Inferior parietal cortex (tissue), 1 donor: ENCODE results near the gene KIF26B.
A peak's percentile ranks its signal among the peaks of the same experiment; 100 is the strongest.
"Not testable (repeated sequence)": the region's sequence is repeated elsewhere in the genome, so short reads cannot be mapped to it uniquely, and the experiment has no call there.

Source experiments
- DNase-seq: peaks from one replicate; pipeline ENCODE4 v3.0.0-alpha.2; 2016; ENCODE audit errors: extremely low spot score

KIF26B gene

DNA sequence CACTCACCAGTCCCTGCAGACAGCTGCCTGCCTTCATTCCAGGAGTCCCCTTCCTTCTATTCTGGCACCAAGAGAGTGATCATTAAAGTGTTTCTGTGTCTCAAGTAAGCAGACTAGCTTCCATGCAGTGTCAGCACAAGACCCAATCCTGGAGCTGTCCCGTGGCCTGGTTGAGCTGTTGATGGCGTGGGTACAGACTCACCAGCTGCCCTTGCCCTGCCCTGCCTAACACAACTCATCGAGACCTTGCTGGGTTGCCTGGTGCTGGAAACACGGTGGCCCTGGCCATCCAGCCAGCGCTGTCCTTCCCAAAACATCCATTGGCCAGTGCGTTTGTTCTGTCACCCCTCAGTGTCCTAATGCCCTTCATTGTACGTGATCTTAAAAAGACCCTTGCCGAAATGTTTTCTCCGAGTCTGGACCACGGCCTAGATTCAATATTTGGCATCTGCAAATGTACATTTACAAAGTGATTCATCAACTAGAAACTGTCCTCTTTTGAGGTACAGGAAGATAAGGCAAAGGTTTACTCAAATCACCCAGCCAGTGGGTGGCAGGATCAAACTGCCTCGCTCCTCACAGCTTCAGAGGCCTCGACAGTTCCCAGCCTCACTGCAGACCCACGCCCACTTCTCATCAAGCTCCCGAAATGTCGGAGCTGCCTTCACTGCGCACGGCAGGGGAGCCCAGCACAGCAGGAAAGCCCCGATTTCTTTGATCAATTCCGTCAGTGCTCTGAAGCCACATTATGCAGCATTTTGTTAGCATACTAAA lies 494.2 kb downstream of the KIF26B start:
- no peak for DNase-seq

DNA sequence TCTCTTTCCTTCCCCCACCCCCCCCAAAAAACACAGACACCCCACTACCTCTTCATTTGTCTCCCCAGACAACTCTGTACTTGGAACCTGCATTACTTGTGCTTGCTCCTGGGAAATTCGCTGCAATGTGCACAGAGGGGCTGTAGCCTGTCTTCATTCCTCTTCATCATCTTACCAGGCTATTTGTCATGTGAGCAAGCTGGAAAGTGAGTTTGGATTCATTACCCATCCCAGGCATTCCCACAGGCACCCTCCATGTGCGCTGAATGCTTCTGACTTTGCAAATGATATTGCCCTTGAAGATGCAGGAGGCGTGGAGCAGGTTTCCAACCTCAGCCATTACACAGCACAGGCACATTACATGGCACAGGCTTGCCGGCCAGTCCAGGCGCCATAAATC lies 494.9 kb downstream of the KIF26B start:
- no peak for DNase-seq

DNA sequence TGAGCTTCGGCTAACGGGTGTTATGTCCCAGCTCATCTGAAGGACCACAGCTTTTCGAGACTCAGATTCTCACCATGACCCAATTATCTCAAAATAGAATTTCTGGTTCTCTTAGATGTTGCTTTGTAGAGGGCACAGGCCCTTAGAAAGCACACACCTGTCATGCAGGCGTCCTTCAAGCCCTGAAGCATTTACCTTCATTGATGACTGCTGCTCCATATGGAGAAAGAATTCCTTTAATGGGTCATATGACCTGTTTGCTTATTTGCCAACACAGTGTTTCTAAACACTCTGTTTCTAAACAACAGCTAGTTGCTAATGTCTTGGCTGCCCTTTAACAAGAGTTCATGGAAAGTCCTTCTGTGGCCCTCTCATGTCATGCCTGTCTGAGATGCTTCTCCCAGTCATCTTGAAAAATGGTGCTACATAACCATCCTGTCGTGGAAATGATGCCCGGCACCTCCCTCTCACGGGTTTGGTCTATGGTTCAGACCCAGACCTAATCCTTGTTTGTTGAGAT lies 495.7 kb downstream of the KIF26B start:
- DNase-seq: no peak

DNA sequence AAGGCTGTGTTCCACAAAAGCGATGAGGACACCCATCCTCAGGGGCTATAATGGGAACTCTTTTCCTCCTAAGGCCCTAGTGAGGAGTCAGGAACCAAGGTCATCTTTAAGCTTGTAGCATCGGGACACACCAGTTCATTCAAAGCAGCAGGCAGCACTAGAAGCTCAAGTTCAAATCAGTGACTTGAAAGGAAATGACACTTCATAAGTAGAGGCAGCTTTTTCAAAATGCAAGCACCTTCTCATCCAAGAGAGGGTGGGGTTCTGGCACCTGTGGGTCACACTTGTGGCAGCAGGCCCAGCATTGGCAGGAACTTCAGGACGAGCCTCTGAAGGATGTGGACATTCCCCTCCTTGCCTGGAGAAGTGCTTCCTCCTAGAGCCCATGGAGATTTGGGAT lies 496.3 kb downstream of the KIF26B start:
- no peak for DNase-seq

DNA sequence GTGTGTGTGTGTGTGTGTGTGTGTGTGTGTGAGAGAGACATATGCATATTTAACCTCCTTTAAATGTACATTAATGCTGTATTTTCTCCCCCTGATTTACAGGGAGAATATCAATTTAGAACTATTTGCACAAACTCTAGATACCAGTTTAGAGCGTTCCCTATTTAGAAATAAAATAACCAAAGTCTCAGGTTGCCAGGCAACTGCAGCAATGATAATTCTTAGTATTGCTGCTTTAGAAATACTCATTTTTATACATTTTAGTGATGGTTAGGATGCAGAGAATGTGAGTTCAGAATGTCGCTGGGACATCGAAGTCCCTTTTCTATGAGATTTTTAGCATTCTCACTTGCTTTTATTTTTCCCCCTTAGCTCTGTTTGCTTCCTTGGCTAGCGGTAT lies 497.3 kb downstream of the KIF26B start:
- DNase-seq: no peak

DNA sequence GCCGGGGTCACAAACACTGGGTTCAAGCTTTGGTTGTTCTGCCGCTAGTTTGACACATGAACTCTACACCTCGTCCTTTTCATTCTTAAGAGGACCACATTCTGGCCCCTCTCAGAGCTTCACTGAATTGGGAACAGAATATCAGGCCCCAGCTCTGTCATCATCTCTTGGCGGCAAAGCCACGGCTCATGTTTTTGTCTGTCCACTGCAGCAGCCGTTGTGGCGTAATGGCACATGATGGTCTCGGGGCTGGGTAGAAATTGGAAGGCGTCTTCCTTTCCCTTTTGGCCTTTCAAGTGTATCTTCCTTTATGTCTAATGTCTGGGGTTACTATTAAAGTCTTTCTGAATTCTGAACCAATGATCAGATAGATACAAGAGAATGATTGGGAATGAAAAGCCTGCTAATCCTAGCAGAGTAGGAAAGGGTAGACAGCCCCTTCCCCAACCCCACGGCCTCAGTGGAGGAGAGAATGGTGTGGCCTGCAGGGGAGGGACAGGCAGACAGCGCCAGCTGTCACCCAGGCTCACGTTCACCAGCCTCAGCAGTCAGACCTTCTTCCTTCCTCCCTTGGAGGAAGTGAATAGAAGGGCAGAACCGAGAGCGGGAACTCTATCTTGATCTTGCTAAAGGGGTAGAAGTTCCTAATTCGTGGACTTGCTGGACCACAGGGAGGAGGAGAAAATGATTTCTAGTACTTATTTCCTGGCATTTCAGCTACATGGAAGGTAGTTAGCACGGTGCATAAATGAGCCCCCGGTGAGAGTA lies 498.1 kb downstream of the KIF26B start:
- peak; percentile 14 for DNase-seq

DNA sequence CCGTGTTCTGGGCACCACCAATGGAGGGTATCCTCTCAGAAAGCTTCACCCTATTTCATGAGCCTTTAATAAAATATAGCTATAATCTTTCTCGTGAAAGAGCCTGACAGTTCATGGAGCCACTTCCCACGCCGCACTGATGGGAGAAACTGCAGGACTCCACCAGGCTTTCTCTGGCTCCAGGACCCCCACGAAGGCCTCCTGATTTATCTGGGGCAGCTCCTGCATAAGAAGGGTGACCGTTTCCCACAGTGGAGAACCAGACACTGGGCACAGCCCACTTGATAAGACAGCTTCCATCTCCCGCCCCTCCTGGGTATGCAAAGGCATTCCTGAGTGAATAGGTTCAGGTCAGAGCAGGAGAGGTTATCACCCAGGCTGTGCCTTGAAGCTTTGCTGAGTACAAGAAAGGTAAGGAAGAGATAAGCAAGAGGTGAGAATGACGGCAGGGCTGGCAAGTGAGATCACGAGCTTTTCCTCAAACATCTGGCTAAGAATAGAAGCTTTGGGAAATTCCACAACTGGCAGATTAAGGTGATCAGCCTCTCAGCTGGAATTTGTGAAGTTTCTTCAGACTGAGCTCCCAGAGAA lies 499.8 kb downstream of the KIF26B start:
- DNase-seq: no peak

DNA sequence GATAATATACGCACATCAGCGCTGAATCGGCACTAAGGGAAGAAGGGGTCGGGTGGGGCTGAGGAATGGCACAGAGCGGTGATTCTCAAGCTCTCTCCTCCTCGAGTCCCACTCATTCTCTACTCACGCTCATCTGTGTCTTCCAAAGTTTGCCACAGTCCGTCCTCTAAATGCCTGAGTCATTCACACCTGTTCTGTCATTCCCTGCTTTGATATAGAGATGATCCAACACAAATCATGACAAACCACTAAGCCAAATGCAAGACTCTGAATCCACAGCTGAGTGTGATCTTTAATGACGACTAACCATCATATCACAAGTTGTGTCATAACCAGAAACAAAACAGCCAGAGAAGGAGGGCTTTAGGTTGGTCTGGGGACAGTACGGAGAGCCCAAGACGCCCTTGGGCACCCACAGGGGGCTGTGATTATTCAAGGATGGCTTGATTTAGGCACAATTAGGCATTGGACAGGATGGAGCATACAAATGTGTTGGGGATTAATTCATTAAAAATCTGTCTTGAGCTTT lies 501.5 kb downstream of the KIF26B start:
- DNase-seq: no peak

DNA sequence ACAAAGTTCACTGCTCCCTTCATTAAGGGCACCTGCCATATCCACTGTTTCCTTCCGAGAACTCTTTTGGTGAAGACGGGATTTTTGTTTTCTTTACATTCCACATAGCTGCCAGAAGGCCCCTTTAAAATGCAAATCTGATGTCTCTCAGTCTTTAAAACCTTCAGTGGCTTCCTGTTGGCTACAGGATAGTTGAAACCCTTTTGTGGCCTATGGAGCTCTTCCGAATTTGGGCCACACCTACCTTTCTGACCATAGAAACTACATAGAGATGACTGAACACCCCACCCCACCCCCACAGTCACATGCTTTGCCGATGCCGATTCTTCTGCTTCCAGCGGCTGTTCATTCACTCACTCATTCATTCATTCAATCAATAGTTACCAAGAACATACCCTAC lies 502.6 kb downstream of the KIF26B start:
- no peak for DNase-seq

DNA sequence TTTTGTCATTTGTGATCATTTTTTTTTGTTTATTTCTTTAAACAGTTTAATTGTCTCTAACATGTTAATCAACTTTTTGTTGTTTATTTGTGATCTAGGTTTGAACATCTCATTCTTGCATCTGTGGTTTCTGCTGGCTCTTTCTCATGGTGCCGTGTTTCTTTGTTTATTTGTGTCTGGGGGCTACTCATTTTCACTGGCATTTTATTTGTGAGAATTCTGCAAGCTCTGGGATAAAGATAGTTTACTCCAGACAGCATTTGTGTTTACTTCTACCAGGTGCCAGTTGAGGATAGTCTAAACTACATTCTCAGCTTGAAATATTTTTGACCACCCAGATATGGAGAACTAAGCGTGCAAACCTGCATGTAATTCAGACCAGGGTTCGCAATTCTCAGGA lies 508.6 kb downstream of the KIF26B start:
- DNase-seq: no peak

DNA sequence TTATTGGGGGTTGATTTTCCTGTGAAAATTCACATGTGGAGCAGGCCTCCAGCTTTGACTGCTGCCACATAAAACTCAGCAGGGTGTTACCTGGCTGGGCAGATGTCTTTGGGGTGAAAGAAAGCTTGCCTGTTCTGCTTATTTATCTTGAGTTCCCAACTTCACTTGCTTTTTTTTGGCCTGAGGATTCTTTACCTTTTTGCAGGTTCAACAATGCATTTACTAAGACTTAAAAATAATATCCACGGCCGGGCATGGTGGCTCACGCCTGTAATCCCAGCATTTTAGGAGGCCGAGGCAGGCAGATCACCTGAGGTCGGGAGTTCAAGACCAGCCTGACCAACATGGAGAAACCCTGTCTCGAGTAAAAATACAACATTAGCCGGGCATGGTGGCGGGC lies 509.1 kb downstream of the KIF26B start:
- no peak for DNase-seq

DNA sequence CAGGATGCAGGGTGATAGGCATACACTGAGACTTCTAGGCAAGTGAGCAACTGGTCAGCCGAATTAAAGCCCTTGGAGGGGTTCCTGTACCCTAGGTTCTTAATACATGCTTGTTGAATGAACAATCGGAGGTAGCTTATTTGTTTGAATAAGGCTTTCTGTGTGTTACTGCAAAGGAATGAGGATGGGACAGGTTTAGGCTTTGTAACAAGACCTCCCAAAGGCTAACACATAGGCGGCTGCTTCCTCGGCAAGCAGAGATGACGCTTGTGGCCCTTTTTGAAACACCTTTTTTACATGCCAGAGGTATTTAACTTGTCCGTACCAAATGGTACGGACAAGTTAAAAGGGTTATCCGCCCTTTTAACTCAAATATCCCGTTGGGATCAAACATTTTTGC lies 511.6 kb downstream of the KIF26B start:
- DNase-seq: no peak

DNA sequence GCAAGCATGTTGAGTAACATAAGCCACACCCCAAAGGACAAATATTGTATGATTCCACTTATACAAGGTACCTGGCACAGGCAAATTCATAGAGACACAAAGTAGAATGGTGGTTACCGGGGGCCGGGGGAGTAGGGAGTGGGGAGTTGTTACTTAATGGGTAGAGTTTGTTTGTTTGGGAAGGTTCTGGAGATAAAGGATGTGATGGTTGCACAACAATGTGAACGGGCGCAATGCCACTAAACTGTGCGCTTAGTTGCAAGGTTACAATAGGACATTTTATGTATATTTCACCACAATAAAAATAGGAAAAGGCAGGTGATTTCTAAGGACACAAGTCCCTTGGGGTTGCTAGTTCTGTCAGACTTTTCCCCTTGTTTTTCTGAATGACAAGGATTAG lies 516.6 kb downstream of the KIF26B start:
- DNase-seq: no peak

DNA sequence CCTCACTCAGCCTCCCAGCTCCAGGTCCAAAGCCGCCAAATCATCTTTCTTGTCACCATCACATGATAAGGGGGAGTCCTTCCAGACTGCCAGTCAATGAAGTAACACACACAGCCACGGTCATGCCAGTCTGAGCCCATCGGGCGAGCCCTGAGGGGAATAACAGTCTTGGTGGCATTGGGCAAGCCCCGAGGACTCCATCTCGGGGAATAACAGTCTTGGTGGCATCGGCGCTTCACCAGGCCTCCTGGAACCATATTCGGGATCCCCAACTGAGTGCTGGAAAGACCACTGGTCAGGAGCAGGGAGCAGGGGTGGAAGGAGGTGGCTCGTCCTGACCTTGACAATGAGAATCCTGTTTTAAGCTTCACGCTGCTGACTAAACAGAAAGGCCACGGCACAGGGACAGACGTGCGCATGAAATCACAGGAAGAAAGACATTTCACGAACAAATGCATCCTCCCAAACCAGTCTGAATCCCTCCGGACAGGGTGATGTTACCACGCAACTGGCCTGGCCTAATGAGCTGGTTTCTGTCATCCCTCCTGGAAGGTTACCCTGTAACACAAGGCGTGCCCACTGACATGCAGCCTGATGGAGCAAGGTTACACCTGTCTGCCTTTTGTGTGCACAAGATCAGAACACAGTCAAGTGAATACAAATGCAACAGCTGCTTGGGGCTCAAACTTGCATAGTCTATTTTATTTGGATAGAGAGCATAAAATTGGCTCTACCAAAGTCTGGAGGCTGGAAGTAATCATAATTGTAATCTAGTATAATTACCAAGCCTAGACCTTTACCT lies 517.4 kb downstream of the KIF26B start:
- no peak for DNase-seq

DNA sequence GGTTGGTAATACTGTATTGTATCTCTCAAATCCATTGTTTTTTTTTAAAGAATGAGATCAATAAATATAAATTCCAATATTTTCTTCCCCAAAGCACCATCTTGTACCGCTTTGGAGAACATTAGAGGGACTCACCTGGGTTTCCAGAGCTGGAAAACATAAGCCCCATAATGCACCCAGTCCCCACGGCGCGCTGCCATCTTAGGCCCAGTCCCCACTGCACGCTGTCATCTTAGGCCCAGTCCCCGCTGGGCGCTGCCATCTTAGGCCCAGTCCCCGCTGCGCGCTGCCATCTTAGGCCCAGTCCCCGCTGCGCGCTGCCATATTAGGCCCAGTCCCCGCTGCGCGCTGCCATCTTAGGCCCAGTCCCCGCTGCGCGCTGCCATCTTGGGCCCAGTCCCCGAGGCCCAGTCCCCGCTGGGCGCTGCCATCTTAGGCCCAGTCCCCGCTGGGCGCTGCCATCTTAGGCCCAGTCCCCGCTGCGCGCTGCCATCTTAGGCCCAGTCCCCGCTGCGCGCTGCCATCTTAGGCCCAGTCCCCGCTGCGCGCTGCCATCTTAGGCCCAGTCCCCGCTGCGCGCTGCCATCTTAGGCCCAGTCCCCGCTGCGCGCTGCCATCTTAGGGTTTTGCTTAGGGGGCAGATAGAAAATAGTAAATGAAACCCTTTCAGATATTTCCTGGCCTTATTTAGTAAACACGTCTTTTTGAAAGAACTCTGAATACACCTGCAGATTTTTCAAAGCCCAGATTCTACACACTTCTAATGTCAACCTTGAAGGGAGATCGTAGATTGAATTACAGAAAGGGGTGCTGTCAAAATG lies 518.3 kb downstream of the KIF26B start:
- not testable (repeated sequence) for DNase-seq

DNA sequence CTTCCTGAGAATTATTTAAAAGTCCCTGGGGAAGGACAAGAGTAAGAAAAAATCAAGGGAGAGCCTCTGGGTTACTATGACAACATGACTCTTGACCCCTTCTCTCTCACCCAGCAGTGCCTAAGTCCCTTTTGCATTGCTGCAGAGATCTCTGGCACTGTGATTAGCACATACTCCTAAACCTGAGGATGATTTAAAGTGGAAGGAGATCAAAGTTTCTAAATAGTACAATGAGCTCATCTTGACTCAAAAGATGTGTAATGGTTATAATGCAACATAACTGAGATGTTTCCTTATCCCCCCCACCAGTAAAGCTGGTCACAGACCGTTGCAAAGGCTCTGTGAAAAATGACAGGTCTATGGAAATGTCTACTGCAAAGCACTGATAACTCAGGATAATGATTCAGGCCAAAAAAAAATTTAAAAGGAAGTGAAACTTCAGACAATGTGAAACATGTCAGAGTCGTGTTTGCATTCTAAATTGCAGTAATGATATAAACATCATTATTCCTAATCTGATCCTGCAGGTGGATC lies 519.2 kb downstream of the KIF26B start:
- DNase-seq: no peak

DNA sequence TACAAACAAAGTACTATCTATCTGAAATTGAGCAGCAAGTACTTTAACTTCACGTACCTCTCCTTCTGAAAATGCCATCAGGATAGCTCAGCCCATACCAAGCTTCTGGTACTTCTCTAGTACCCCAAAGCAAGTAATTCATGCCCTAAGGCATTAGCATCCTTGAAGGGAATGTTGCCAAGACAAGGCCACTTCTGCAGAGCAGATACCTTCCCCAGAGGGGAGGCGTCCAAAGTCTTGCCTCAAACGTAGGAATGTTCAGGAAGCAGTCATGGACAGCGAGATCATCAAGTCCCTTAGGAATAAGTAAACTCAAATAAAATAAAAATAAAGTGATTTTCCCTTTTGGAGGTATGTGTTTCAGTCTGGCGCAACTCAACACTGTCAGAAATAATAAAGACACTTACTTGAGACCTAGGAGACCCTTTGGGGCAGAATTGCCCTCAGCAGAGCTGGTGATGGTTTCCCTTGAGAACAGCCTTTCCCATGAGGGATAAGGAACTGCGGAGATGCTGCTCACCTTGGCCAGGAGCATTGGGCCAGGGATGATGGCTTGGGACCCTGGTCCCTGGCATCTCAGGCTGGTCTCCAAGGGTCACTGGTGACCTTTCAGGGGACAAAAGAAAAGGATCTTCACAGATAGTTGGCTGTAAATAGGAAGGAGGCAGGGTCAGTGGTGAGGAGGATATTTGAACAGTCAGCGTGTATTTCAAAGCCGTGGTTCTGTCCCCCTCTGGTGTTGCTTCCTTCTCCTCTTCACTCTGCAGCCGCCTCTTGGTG lies 522.9 kb downstream of the KIF26B start:
- no peak for DNase-seq

DNA sequence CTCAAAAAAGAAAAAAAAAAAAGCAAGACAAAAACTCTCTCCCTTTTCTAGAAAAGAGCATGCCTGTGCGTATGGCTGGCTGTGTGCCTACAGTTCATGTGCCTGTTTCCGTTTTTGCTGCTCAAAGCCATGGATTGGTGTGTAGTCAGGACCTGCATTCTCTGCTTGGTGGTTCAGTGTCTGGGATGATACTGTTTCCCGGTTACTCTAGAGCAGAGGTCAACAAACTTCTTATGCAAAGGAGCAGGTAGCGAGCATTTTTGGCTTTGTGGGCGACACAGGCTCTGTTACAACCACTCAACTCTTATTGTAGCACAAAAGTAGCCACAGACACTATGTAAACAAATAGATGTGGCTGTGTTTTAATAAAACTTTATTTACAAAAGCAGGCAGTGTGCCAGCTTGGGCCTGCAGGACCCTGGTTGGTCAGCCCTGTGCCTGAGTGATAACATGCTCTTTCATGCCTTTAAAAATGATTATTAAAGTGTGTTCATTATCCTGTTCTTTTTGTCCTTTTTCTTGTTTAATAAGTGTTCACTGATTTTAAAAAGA lies 524.2 kb downstream of the KIF26B start:
- no peak for DNase-seq
